Cardiac fibroblast (primary cell): Measurements from ENCODE around the gene ARFGEF2.
"Not testable (repeated sequence)": the region's sequence is repeated elsewhere in the genome, so short reads cannot be mapped to it uniquely, and the experiment has no call there.

Experiments
- DNase-seq, 2 donors: peaks; one replicate each; pipeline versions ENCODE4 v3.0.0 to v3.0.0-alpha.2; 2010; ENCODE audit warnings: low read depth in 2 of 2
- H3K4me3 ChIP-seq, 2 donors: replicated peaks in 1 of 2; 1 replicate in 1 of 2; 2 replicates in 1 of 2; pipeline ENCODE4 v1.5.1; 2011; ENCODE audit warnings: low read depth in 2 of 2, low read length in 2 of 2, mild to moderate bottlenecking in 2 of 2, moderate library complexity in 1 of 2
- TF ChIP-seq, protein P1 (sequence below): IDR thresholded peaks from one replicate; pipeline ENCODE4 v1.5.1; 2011; ENCODE audit warnings: low read depth, mild to moderate bottlenecking, low read length, inconsistent platforms

The ARFGEF2 gene

DNA sequence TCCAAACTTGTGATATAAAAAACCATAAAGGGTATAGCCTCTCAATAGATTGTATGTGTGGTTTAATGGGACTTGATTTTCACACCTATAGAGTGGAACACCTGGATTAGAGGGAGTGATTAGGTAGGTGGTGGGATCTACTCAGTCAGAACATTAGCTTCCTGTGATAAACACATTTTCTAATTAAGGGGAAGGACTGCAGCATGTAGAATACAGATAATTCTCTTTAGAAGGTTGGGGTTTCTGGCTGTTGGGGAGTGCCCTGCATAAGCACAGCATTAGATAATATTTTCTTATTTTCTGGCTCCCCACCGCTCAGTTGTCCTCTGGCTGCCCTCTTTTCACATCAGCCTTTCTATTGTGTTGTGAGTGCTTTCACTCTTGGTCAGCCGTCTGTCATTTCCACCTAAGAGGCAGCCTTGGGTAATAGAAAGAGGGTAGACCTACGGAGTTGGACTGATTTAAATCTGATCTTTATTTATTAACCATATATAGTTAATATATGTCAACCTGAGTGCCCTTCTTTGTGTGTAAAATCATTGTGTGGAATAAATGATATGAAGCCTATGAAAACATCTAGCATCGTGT is 132.6 kb downstream of the ARFGEF2 start:
- peak in 1 of 2 donors; percentile 17 for DNase-seq
- H3K4me3 ChIP-seq: no peak overlapping the region
- TF ChIP-seq, protein P1, sequence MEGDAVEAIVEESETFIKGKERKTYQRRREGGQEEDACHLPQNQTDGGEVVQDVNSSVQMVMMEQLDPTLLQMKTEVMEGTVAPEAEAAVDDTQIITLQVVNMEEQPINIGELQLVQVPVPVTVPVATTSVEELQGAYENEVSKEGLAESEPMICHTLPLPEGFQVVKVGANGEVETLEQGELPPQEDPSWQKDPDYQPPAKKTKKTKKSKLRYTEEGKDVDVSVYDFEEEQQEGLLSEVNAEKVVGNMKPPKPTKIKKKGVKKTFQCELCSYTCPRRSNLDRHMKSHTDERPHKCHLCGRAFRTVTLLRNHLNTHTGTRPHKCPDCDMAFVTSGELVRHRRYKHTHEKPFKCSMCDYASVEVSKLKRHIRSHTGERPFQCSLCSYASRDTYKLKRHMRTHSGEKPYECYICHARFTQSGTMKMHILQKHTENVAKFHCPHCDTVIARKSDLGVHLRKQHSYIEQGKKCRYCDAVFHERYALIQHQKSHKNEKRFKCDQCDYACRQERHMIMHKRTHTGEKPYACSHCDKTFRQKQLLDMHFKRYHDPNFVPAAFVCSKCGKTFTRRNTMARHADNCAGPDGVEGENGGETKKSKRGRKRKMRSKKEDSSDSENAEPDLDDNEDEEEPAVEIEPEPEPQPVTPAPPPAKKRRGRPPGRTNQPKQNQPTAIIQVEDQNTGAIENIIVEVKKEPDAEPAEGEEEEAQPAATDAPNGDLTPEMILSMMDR: no peak

DNA sequence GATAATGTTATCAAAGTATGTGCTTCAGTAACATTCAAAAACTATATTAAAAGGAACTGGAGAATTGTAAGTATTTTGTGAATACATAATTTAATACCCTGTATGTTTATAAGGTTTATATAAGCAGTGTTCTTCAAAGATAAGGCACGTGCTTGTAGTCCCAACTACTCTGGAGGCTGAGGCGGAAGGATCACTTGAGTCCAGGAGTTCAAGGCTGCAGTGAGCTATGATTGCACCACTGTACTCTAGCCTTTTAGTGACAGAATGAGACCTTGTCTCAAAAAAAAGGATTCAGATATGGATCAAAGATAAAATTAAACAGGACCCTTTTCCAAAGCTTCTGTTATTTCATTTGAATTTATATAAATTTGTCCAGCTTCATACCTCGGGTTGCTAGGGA is 141.8 kb downstream of the ARFGEF2 start:
- TF ChIP-seq, protein P1: no peak
- no peak for DNase-seq
- no peak overlapping the region for H3K4me3 ChIP-seq

DNA sequence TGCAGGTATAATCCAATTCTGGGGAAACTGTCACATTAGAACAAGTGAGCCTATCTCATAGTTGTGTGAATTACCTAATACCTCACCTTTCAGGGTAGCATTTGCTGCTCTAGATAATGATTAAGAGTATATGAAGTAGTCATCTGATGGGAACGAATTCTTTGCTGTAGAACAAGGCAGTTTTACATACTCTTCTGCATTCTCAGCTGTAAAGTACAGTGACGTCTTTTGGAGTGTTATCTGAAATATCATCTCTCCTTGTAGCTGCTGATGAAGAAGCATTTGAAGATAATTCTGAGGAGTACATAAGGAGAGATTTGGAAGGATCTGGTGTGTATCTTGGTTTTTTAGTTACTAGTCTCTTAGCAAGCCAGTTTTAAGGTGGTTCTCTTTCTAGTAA is 153.0 kb downstream of the ARFGEF2 start:
- no peak for DNase-seq
- no peak overlapping the region for H3K4me3 ChIP-seq
- TF ChIP-seq, protein P1: no peak

DNA sequence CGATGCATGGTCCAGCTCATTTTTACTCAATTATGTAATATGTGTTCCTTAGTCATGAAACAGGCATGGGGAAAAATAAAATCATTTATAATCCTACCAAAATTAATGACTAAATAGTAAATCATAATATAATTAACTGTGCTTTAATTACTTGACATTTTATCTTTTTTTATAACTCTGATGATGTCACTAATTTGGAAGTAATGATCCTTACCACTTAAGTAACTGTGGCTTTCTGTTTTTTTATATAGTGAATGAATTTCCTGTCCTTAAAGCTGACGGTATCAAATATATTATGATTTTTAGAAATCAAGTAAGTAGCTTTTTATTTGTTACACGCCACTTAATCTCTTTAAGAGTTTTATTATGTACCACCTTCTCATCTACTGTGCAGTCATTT is 156.8 kb downstream of the ARFGEF2 start:
- no peak overlapping the region for H3K4me3 ChIP-seq
- TF ChIP-seq, protein P1: no peak

DNA sequence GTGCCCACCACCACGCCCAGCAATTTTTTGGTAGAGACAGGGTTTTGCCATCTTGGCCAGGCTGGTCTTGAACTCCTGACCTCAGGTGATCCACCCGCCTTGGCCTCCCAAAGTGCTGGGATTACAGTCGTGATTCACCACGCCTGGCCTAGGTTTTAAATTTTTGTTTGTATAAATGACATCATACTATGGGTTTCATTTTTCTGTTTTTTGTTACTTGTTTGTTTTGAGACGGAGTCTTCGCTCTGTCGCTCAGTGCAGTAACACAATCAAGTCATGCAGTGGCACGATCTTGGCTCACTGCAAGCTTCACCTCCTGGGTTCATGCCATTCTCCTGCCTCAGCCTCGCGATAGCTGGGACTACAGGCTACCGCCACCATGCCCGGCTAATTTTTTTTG is 160.8 kb downstream of the ARFGEF2 start:
- H3K4me3 ChIP-seq, DNase-seq: not testable (repeated sequence)

More for the DNA sequence above, 156.8 kb downstream of the ARFGEF2 start:
- no peak for DNase-seq
